CD4-positive, alpha-beta T cell treated with Interleukin-6 at 100 ng/mL for 8 hours (primary cell): ENCODE measurements around the gene ZSCAN10.

Experiments
- DNase-seq: peaks from one replicate; pipeline ENCODE4 v3.0.0-alpha.2; 2020; ENCODE audit warnings: mixed read lengths, low spot score

ZSCAN10 gene

DNA sequence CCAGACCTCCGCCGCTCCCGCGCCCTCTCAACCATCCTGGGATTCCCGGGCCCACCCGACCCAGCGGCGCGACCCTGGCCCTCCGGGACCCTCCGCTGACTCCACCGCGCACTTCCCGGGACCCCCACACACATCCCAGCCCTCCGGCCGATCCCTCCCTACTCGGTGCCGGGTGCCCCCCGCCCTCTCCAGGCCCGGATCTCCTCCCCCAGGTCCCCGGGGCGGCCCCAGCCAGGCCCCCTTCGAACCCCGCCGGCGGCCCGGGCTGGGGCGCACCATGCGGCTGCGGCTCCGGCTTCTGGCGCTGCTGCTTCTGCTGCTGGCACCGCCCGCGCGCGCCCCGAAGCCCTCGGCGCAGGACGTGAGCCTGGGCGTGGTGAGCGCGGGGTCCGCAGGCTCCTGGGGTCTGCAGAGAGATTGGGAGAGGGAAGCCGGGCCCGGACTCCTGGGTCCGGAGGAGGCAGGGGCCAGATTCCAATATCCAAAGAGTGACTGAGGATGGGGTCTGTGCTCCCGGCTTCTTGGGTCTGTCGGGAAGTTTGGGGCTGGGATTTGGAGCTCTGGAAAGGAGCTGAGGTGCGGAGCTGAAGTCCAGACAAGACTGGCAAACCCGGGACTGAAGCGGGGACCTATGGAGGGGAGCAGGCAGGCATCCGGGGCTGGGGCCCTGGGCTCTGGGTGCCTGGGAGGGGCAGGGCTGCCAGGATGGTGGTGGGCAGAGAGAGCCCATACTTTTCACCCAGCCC lies 52.3 kb downstream of the ZSCAN10 start:
- DNase-seq = no peak

DNA sequence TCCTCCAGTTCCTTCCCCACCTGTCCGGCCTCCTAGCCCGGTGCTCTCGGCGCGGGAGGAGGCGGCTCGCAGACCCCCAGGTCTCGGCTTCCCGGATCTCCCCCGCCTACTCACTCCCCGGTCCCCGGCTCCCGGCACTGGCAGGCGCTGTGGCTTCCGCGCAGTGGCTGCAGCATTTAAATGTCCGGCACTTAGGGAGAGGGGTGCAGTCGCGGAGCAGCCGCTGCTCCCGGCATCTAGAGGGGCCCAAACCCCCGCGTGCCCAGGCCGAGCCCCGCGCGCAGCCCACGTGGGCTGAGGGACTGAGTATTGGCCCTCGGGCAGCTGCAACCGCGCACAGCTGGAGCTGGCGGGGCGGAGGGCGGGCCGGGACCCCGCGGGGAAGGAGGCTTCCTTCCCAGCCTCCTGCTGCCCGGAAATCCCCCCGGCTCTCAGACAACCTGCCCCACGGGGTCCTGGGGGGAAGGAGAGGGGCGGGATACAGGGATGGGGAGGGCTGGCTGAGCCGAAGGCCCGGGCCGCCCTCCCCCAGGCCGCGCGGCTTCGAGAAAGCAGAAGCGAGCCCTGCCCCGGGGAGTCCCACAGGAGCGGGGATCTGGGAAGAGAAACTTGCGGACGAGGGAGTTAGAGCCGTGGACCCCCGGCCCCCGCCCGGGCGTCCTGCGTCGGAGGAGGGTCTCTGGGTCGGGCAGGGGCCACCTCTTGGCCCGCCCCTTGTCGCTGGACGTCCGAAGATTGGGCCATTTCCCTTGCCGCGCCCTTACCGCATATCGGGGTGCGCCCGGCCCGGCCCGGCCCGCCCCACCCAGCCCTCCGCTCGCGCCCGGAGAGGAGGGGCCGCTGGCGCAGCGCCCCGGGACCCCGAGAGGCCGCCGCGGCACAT lies 53.1 kb downstream of the ZSCAN10 start, which contains the start of gene MMP25:
Gene MMP25 (plus strand): TSS at position 804 of the 883 bp plus-strand sequence. CDS start 357 bp downstream, outside the sequence.
- no peak for DNase-seq

- no peak for DNase-seq
These were observed 54.4 kb downstream of the ZSCAN10 start for GRCh38 chr16:3044708-3045107.

GRCh38 chr16:3042376-3042775 lies 56.7 kb downstream of the ZSCAN10 start:
- no peak for DNase-seq

- no peak for DNase-seq
These were observed 60.2 kb downstream of the ZSCAN10 start for GRCh38 chr16:3038896-3039295.
